A673 (cell line): Measurements from ENCODE around the gene PEDS1.

Experiments used
- CTCF ChIP-seq: fragments of 300-800, 200-600 bp; sonication (generic); conservative IDR thresholded peaks from 2 replicates; pipeline ENCODE4 v1.5.1; 2017; ENCODE audit warnings: low read depth, mild to moderate bottlenecking, antibody characterized with exemption, low read length, moderate library complexity, mixed read lengths
- EZH2 ChIP-seq: fragments of 200-600 bp; sonication (generic); IDR thresholded peaks from 2 replicates; pipeline ENCODE4 v1.6.1; 2017; ENCODE audit warnings: borderline replicate concordance, low read depth, mild to moderate bottlenecking, mixed read lengths, antibody characterized with exemption, low read length; ENCODE audit not compliant: poor library complexity, severe bottlenecking

- TF ChIP-seq CTCF (no peak), EZH2 (no peak)
Measured at GRCh38 chr20:50144362-50144761, 9.2 kb downstream of the PEDS1 start.
